K562 (cell line): Measurements from ENCODE around the gene RACGAP1. TPM values are rescaled to one million over a fixed set of nuclear protein-coding genes. Genes with fewer than 3 reads are reported as not detected.
A peak's percentile ranks its signal among the peaks of the same experiment; 100 is the strongest.

Experiments
- BRD9 ChIP-seq: fragments of 450-650 bp; IDR thresholded peaks from 2 replicates; pipeline ENCODE4 v1.6.1; 2018; ENCODE audit warnings: low read depth; ENCODE audit not compliant: partially characterized antibody
- CHD1 ChIP-seq: fragments of 200-600 bp; sonication (generic); IDR thresholded peaks from one replicate; pipeline ENCODE4 v1.6.1; 2012; ENCODE audit warnings: mild to moderate bottlenecking, moderate library complexity, low read length, inconsistent platforms
- E2F4 ChIP-seq: sonication (generic); formaldehyde crosslinking; IDR thresholded peaks from 2 replicates; pipeline ENCODE4 v1.8.0; 2022; ENCODE audit warnings: mild to moderate bottlenecking, low read depth, missing genetic modification reagents
- ETS2 ChIP-seq: IDR thresholded peaks from 2 replicates; pipeline ENCODE4 v1.6.1; 2016; ENCODE audit warnings: borderline replicate concordance, missing genetic modification characterization, mild to moderate bottlenecking, moderate library complexity, missing compliant biosample characterization; ENCODE audit not compliant: poor library complexity, severe bottlenecking
- FOXA1 ChIP-seq: fragments of 450-650 bp; IDR thresholded peaks from 2 replicates; pipeline ENCODE4 v1.6.1; 2016; ENCODE audit warnings: mild to moderate bottlenecking, borderline replicate concordance
- HEY1 ChIP-seq: fragments of 250-450 bp; sonication (Bioruptor Pico); IDR thresholded peaks from 2 replicates; pipeline ENCODE4 v1.5.0; 2020; ENCODE audit warnings: mild to moderate bottlenecking, moderate library complexity, borderline replicate concordance
- HNRNPLL ChIP-seq: fragments of 200-400 bp; formaldehyde crosslinking; IDR thresholded peaks from 2 replicates; pipeline ENCODE4 v1.6.1; 2017; ENCODE audit warnings: low read length, low read depth, mild to moderate bottlenecking; ENCODE audit not compliant: poor library complexity, severe bottlenecking
- KDM1A ChIP-seq, 2 experiments: fragments of 450-650 bp; IDR thresholded peaks; 2 replicates each; pipeline ENCODE4 v1.6.1; 2016; ENCODE audit warnings: mild to moderate bottlenecking in 2 of 2
- MBD1 ChIP-seq: fragments of 250-450 bp; sonication (Bioruptor Pico); IDR thresholded peaks from 2 replicates; pipeline ENCODE4 v1.8.0; 2022; ENCODE audit warnings: inconsistent platforms
- MNT ChIP-seq, 2 experiments: fragments of 450-650 bp; conservative IDR thresholded peaks; 2 replicates each; pipeline ENCODE4 v1.6.1; 2017; ENCODE audit warnings: mild to moderate bottlenecking in 2 of 2, moderate library complexity in 2 of 2
- POLR2G ChIP-seq: fragments of 200-400 bp; formaldehyde crosslinking; IDR thresholded peaks from 2 replicates; pipeline ENCODE4 v1.6.1; 2017; ENCODE audit warnings: low read depth, mild to moderate bottlenecking, antibody characterized with exemption, low read length, moderate library complexity
- POU5F1 ChIP-seq: fragments of 150-350 bp; IDR thresholded peaks from 2 replicates; pipeline ENCODE4 v1.6.1; 2014; ENCODE audit warnings: borderline replicate concordance, low read length, low read depth, mild to moderate bottlenecking; ENCODE audit not compliant: partially characterized antibody
- PTTG1 ChIP-seq: fragments of 450-650 bp; IDR thresholded peaks from 2 replicates; pipeline ENCODE4 v1.6.1; 2016; ENCODE audit warnings: low read depth, mild to moderate bottlenecking, missing genetic modification characterization, missing compliant biosample characterization
- RBM39 ChIP-seq: fragments of 200-400 bp; formaldehyde crosslinking; optimal IDR thresholded peaks from 2 replicates; pipeline ENCODE3; 2018; ENCODE audit warnings: low read depth, low read length
- SAFB2 ChIP-seq: fragments of 200-400 bp; formaldehyde crosslinking; IDR thresholded peaks from 2 replicates; pipeline ENCODE4 v1.6.1; 2018; ENCODE audit warnings: borderline replicate concordance, low read length, low read depth, moderate library complexity; ENCODE audit not compliant: severe bottlenecking
- SMAD4 ChIP-seq: fragments of 250-450 bp; sonication (Bioruptor Pico); conservative IDR thresholded peaks from 2 replicates; pipeline ENCODE4 v1.8.0; 2021; ENCODE audit warnings: inconsistent platforms, mild to moderate bottlenecking, moderate library complexity
- SMARCA4 ChIP-seq: fragments of 450-650 bp; IDR thresholded peaks from 2 replicates; pipeline ENCODE4 v1.6.1; 2016
- SREBF2 ChIP-seq: sonication (generic); formaldehyde crosslinking; IDR thresholded peaks from 2 replicates; pipeline ENCODE4 v1.4.0; 2020; ENCODE audit warnings: mild to moderate bottlenecking, missing genetic modification reagents
- SRF ChIP-seq, 2 experiments: fragments of 250-450, 450-650 bp in 1 of 2; sonication (Bioruptor Pico) in 1 of 2; sonication (generic) in 1 of 2; formaldehyde crosslinking; IDR thresholded peaks; 2 replicates each; pipeline versions ENCODE4 v1.5.0 to v1.5.1; 2020 to 2022; ENCODE audit warnings: mild to moderate bottlenecking in 1 of 2, missing genetic modification reagents in 1 of 2
- TOE1 ChIP-seq, 2 experiments: fragments of 450-650 bp in 1 of 2; sonication (generic) in 1 of 2; formaldehyde crosslinking in 1 of 2; IDR thresholded peaks; 2 replicates each; pipeline versions ENCODE4 v1.7.1 to v1.8.0; 2016 to 2022; ENCODE audit warnings: borderline replicate concordance in 2 of 2, mild to moderate bottlenecking in 2 of 2, antibody characterized with exemption in 1 of 2, inconsistent platforms in 1 of 2, low read depth in 1 of 2, missing genetic modification reagents in 1 of 2, moderate library complexity in 1 of 2
- ZNF277 ChIP-seq: fragments of 250-450 bp; sonication (Bioruptor Pico); IDR thresholded peaks from 2 replicates; pipeline ENCODE4 v1.8.0; 2022; ENCODE audit warnings: inconsistent platforms, mild to moderate bottlenecking, moderate library complexity, borderline replicate concordance
- ZNF586 ChIP-seq: fragments of 450-650 bp; formaldehyde crosslinking; conservative IDR thresholded peaks from 2 replicates; pipeline ENCODE4 v1.4.0; 2020; ENCODE audit warnings: mild to moderate bottlenecking, moderate library complexity
- ZNF785 ChIP-seq: fragments of 250-450 bp; sonication (Bioruptor Pico); IDR thresholded peaks from 2 replicates; pipeline ENCODE4 v1.4.0; 2020; ENCODE audit warnings: mild to moderate bottlenecking
- ZSCAN29 ChIP-seq: fragments of 450-650 bp; IDR thresholded peaks from 2 replicates; pipeline ENCODE4 v1.6.1; 2017
- polyA plus RNA-seq, 8 experiments: library from polyadenylated mRNA; depleted of rRNA in 4 of 8; stranded (reverse) in 5 of 8; unstranded in 3 of 8; fragments of >200 nt; fragmentation: Nextera tagmentation in 2 of 8; fragmentation: Illumina TruSeq in 1 of 8; extraction: Ambion mirVana in 2 of 8; extraction: Trizol in 1 of 8; gene quantifications; 2 replicates each; pipeline versions ENCODE4 v1.2.1 to v1.2.3, GENCODE V29; 2011 to 2014; ENCODE audit warnings: inconsistent platforms in 1 of 8, missing spikeins in 1 of 8
- total RNA-seq, 7 experiments: library from RNA; depleted of rRNA in 6 of 7; stranded (reverse); fragments of >200 nt in 6 of 7; fragmentation: Illumina TruSeq in 2 of 7; extraction: Trizol in 2 of 7; gene quantifications; 2 replicates each; pipeline versions ENCODE4 v1.2.1 to v1.2.3, GENCODE V29; 2011 to 2021; ENCODE audit warnings: low replicate concordance in 1 of 7

The RACGAP1 gene
- total and polyA plus RNA-seq, 9 of the 15 experiments (the other 6 are each of a cell fraction or from before 2014, with no cell fraction given), result 56.4 to 92.9 (median 71.8) TPM

GRCh38 chr12:49983892-49984291 lies 41.4 kb downstream of the RACGAP1 start (continued):
- TF ChIP-seq HNRNPLL, result no peak
- no peak for TF ChIP-seq ZNF277 (CRISPR knock-in tag)
- TF ChIP-seq MBD1, result no peak
- TF ChIP-seq CHD1, result no peak
- no peak for TF ChIP-seq SRF (CRISPR knock-in tag; IDR thresholded peaks at IDR 0.05)
- no peak for TF ChIP-seq RBM39
- no peak for TF ChIP-seq ZSCAN29
- TF ChIP-seq ETS2 (tag), result no peak
- peak; percentile 56; the same call in 1 of the 2 replicates for TF ChIP-seq SMAD4
- TF ChIP-seq KDM1A (IDR thresholded peaks at IDR 0.05), result peak; percentile 90 to 93
- no peak for TF ChIP-seq SAFB2
- no peak for TF ChIP-seq E2F4
- TF ChIP-seq BRD9, result no peak
- no peak for TF ChIP-seq TOE1 (IDR thresholded peaks at IDR 0.05; ENCODE audit: borderline replicate concordance)
- no peak for TF ChIP-seq TOE1 (CRISPR knock-in tag; IDR thresholded peaks at IDR 0.05; ENCODE audit: borderline replicate concordance, low read depth)
- TF ChIP-seq SREBF2 (CRISPR knock-in tag), result no peak
- no peak for TF ChIP-seq POLR2G
- no peak for TF ChIP-seq HEY1 (CRISPR knock-in tag)
- TF ChIP-seq ZNF586 (CRISPR knock-in tag), result no peak
- no peak for TF ChIP-seq ZNF785 (CRISPR knock-in tag)
- TF ChIP-seq POU5F1, result no peak
- no peak for TF ChIP-seq FOXA1
- peak; percentile 59 for TF ChIP-seq SMARCA4
- no peak for TF ChIP-seq MNT (conservative IDR thresholded peaks at IDR 0.05)
- no peak for TF ChIP-seq PTTG1
